Measurements from ENCODE around the gene PTCD2. TPM values are rescaled to one million over a fixed set of nuclear protein-coding genes. Genes with fewer than 3 reads are reported as not detected.

The PTCD2 gene
- total RNA-seq, 4 donors from 2014 or later: 0.59 to 14.0 (median 5.5) TPM

DNA sequence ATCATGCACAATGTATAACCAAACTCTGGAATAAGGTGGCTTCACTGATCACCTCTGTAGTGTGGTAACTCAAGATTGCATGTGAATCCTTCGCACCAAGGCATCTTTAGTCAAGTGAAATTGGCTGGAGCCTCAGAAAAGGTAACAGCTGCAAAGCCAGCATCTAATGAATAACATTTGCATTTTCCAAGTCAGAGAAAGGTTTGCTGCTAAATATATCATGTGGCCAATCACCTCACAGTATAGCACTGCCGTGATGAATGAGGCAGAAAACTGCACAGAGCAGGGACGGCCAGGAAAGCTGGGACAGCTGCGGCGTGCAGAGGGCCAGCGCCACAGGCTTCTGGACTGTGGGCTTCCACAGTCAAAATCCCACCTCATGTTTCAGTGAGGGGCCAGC lies 18.6 kb upstream of the PTCD2 start:
- Histone ChIP-seq H3K36me3 (no peaks in the 10 kb centered on the region), H3K27me3 (no peaks in the 10 kb centered on the region), H3K4me1 (no peaks in the 10 kb centered on the region), H3K27ac (no peak overlapping the region), H3K4me3 (no peak overlapping the region), H3K9me3 (no peaks in the 10 kb centered on the region)
- intact Hi-C loops (cut with DNase I; ENCODE audit: low total_unique reads): no loop called here
- no peak for TF ChIP-seq POLR2A (IDR thresholded peaks at IDR 0.05)
- TF ChIP-seq, protein P1, sequence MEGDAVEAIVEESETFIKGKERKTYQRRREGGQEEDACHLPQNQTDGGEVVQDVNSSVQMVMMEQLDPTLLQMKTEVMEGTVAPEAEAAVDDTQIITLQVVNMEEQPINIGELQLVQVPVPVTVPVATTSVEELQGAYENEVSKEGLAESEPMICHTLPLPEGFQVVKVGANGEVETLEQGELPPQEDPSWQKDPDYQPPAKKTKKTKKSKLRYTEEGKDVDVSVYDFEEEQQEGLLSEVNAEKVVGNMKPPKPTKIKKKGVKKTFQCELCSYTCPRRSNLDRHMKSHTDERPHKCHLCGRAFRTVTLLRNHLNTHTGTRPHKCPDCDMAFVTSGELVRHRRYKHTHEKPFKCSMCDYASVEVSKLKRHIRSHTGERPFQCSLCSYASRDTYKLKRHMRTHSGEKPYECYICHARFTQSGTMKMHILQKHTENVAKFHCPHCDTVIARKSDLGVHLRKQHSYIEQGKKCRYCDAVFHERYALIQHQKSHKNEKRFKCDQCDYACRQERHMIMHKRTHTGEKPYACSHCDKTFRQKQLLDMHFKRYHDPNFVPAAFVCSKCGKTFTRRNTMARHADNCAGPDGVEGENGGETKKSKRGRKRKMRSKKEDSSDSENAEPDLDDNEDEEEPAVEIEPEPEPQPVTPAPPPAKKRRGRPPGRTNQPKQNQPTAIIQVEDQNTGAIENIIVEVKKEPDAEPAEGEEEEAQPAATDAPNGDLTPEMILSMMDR (IDR thresholded peaks at IDR 0.05): no peak
- no peak for DNase-seq

DNA sequence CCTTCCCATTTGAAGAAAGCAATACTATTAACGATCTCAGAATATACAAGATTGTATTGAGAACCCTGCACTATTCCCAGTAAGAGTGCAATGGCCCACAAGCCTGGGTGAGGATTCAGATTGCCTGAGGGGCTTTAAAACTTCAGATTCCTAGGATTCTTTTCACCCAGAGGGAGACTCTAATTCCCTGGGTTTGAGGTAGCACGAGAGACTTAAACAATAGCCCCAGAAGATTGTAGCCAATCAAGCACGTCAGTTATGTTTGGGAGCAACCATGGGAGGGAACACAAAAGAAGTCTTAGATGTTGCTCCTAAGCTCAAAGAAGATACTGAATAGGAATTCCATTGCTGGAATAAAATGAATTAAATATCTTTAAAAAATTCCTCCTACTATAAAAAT lies 18.0 kb upstream of the PTCD2 start:
- intact Hi-C loops (cut with DNase I; ENCODE audit: low total_unique reads): no loop called here
- Histone ChIP-seq H3K4me1 (no peaks in the 10 kb centered on the region), H3K4me3 (no peak overlapping the region), H3K9me3 (no peaks in the 10 kb centered on the region), H3K27me3 (no peaks in the 10 kb centered on the region), H3K27ac (no peak overlapping the region), H3K36me3 (no peaks in the 10 kb centered on the region)
- no peak for TF ChIP-seq POLR2A (IDR thresholded peaks at IDR 0.05)
- TF ChIP-seq, protein P1 (IDR thresholded peaks at IDR 0.05): no peak
- DNase-seq: no peak

DNA sequence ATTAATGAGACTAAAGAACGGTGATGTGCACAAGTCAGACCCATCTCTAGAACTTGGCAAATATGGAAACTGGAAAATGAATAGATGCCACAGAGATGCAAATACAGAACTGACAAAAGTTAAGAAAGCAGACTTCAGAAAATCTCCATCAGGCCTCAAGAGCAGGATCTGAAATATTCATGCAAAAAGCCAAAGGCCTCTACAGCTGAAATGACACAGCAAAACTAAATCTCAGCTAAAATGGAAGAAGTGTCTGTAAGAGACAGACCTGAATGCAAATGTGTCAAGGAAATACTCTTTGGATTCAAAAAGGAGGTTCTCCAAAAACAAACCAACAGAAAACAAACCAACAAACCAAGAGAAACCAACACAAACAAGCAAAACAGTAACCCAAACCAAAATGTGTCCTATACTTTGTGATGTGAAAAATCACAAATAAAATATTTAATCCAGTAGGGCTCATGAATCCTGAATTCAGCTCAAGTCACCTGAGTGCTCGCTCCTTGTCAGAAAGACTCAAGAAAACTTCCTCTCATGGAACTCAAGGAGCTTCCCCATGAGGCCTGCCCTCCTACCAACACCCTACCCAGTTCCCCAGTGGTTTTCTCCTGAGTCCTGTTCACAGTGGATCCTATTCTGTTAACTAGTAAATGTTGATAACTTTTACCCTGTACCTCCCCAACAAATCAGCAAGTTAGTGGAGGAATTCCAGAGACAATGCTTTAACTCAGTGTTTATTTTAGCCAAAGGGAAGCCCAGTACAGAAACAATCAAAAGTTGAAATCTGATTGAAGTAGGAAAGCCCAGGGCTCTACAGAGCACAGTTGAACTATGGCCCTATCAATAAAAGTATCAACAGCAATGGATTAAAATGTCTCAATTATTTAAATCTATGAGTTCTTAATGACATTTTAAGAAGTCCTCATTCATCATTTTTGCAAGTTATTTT lies 14.7 kb upstream of the PTCD2 start:
- H3K9me3 ChIP-seq: no peaks in the 10 kb centered on the region
- H3K36me3 ChIP-seq: no peaks in the 10 kb centered on the region
- peak overlapping the region; percentile 34 to 88 for H3K27ac ChIP-seq
- no peak overlapping the region for H3K4me3 ChIP-seq
- DNase-seq: no peak
- intact Hi-C loops (cut with DNase I; ENCODE audit: low total_unique reads): no loop called here
- no peak for TF ChIP-seq POLR2A (IDR thresholded peaks at IDR 0.05)
- TF ChIP-seq, protein P1 (IDR thresholded peaks at IDR 0.05): no peak
- H3K27me3 ChIP-seq: no peaks in the 10 kb centered on the region
- H3K4me1 ChIP-seq: no peaks in the 10 kb centered on the region

DNA sequence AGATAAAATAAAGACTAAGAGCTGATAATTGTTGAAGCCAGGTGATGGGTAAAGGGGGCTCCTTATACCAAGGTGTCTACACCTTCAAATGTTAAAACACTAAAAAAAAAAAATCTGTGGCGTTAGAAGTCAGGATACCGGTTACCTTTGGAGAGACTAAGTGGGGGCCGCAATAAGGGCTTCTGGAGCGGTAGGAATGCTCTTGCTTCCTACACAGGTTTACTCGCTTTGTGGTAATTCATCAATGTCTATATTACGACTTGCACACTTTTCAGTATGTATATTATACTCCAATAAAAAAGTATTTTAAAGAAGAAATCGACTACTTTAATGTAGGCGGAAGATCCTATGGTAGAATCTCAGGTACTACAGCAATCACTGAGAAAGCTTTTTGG lies 12.6 kb upstream of the PTCD2 start:
- H3K9me3 ChIP-seq: no peaks in the 10 kb centered on the region
- H3K27me3 ChIP-seq: no peaks in the 10 kb centered on the region
- DNase-seq: no peak
- no peaks in the 10 kb centered on the region for H3K4me1 ChIP-seq
- peak overlapping the region; percentile 65 to 80 for H3K4me3 ChIP-seq
- H3K27ac ChIP-seq: peak overlapping the region; percentile 88 to 97
- intact Hi-C loops (cut with DNase I; ENCODE audit: low total_unique reads): no loop called here
- H3K36me3 ChIP-seq: no peaks in the 10 kb centered on the region
- TF ChIP-seq, protein P1 (IDR thresholded peaks at IDR 0.05): no peak
- TF ChIP-seq POLR2A (IDR thresholded peaks at IDR 0.05): no peak
